NCI-H2227 treated with DMSO at 0.1 percent for 48 hours (cell line): ENCODE measurements around the gene ARFRP1.

ENCODE experiments used
- DNase-seq: peaks from one replicate; lab custom pipeline; 2025; lab: John Stamatoyannopoulos, UW

The ARFRP1 gene

GRCh38 chr20:63701329-63702035, 6.3 kb downstream of the ARFRP1 start:
- no peak for DNase-seq

DNA sequence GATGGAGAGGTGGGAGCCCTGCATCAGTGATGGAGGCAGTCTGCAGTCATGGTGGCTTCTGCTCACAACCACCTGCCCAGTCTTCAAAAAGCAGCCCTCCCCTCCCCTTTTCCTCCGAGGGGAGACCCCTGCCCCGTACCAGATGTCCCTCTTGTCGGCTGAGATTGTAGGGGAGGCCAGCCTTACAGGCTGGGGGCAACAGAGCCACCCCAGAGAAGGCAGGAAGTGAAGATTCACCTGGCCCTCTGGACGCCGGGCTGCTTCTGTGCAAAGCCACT, 6.8 kb downstream of the ARFRP1 start:
- DNase-seq: no peak

- no peak for DNase-seq
Measured at GRCh38 chr20:63700199-63701050, 7.4 kb downstream of the ARFRP1 start.

- no peak for DNase-seq
Measured at GRCh38 chr20:63699466-63700198, 8.1 kb downstream of the ARFRP1 start.

DNA sequence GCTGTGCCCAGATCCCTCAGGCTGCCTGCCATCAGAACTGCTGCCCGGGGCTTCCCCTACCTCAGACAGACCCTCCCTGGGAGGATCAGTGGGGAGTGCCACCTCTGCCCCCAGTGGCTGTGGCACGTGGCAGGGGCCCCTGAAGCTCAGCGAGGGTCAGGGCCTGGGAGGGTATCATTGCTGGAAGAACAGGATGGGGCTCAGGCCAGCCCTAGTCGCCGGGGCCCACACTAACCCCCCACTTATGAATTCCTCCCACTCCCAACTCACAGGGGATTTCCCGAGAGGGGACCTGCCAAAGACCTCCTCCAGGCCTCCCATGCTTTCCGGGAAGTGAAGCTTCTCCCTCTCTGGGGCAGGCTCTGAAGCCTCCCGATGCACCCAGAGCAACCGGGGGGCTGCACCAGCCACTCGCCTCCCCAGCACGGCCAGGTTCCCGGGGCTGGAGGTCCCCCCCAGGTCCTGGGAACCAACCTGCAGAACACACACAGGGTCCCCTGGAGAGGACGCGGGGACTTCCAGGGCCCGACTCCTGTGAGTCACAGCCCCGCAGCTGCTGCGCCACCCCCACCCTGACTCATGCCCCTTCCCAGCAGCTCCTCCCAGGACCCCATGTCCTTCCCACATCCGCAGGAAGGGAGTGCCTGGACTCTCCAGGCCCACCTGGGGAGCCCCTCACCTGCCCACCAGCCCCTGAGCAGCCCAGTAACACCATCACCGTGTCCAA, 8.9 kb downstream of the ARFRP1 start:
- DNase-seq: no peak

DNA sequence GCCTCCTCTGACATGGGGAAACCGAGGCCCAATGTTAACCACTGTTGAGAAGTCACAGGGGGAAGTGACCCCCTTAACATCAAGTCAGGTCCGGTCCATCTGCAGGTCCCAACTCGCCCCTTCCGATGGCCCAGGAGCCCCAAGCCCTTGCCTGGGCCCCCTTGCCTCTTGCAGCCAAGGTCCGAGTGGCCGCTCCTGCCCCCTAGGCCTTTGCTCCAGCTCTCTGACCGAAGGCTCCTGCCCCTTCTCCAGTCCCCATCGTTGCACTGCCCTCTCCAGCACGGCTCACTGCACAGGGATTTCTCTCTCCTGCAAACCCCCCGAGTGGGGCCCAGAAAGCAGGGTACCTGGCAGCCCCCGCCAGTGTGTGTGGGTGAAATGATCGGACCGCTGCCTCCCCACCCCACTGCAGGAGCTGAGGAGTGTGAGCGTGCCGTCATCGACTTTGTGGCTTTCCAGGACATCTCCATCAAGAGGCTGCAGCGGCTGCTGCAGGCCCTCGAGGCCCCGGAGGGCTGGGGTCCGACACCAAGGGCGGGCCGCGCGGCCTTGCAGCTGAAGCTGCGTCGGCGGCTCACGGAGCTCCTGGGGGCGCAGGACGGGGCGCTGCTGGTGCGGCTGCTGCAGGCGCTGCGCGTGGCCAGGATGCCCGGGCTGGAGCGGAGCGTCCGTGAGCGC, 9.8 kb downstream of the ARFRP1 start:
- DNase-seq: no peak

DNA sequence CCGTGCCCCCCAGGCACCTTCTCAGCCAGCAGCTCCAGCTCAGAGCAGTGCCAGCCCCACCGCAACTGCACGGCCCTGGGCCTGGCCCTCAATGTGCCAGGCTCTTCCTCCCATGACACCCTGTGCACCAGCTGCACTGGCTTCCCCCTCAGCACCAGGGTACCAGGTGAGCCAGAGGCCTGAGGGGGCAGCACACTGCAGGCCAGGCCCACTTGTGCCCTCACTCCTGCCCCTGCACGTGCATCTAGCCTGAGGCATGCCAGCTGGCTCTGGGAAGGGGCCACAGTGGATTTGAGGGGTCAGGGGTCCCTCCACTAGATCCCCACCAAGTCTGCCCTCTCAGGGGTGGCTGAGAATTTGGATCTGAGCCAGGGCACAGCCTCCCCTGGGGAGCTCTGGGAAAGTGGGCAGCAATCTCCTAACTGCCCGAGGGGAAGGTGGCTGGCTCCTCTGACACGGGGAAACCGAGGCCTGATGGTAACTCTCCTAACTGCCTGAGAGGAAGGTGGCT, 10.4 kb downstream of the ARFRP1 start:
- DNase-seq: no peak

DNA sequence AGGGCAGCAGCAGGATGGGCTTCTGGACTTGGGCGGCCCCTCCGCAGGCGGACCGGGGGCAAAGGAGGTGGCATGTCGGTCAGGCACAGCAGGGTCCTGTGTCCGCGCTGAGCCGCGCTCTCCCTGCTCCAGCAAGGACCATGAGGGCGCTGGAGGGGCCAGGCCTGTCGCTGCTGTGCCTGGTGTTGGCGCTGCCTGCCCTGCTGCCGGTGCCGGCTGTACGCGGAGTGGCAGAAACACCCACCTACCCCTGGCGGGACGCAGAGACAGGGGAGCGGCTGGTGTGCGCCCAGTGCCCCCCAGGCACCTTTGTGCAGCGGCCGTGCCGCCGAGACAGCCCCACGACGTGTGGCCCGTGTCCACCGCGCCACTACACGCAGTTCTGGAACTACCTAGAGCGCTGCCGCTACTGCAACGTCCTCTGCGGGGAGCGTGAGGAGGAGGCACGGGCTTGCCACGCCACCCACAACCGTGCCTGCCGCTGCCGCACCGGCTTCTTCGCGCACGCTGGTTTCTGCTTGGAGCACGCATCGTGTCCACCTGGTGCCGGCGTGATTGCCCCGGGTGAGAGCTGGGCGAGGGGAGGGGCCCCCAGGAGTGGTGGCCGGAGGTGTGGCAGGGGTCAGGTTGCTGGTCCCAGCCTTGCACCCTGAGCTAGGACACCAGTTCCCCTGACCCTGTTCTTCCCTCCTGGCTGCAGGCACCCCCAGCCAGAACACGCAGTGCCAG, 11.0 kb downstream of the ARFRP1 start, which contains the start of gene TNFRSF6B:
TNFRSF6B (plus strand) TSS at position 25 of the 729 bp plus-strand sequence; CDS start at position 141, 116 bp downstream.
- DNase-seq: no peak

DNA sequence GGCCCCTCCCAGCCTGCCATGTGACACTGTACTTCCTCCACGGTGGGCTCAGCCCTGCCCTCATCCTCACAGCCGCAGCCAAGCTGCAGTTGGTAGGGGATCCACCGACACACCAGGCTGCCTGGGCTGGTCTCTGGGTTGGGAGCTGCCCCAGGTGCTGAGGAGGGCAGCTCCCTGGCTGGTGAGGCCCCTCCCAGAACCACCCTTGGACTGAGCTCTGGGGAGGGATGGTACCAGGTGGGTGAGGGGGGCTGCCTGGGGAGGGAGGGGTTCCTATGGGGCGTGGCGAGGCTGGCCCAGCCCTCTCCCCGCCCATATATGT, 11.5 kb downstream of the ARFRP1 start:
- no peak for DNase-seq

DNA sequence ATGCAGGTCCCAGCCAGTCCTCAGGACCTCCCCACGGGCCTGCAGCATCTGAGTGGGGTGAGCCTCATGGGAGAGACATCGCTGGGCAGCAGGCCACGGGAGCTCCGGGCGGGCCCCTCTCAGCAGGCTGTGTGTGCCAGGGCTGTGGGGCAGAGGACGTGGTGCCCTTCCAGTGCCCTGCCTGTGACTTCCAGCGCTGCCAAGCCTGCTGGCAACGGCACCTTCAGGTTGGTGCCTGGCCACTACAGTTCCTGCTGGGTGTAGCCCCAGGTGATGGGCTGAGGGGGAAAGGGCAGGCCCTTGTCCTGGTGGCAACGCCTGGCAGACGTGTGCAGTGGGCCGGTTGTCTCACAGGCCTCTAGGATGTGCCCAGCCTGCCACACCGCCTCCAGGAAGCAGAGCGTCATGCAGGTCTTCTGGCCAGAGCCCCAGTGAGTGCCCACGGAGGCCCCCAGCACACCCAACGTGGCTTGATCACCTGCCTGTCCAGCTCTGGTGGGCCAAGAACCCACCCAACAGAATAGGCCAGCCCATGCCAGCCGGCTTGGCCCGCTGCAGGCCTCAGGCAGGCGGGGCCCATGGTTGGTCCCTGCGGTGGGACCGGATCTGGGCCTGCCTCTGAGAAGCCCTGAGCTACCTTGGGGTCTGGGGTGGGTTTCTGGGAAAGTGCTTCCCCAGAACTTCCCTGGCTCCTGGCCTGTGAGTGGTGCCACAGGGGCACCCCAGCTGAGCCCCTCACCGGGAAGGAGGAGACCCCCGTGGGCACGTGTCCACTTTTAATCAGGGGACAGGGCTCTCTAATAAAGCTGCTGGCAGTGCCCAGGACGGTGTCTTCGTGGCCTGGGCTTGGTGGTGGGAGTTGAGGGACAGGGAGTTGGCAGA, 12.1 kb downstream of the ARFRP1 start:
- DNase-seq: no peak

- DNase-seq: no peak
Measured at GRCh38 chr20:63694584-63695423, 13.0 kb downstream of the ARFRP1 start.

DNA sequence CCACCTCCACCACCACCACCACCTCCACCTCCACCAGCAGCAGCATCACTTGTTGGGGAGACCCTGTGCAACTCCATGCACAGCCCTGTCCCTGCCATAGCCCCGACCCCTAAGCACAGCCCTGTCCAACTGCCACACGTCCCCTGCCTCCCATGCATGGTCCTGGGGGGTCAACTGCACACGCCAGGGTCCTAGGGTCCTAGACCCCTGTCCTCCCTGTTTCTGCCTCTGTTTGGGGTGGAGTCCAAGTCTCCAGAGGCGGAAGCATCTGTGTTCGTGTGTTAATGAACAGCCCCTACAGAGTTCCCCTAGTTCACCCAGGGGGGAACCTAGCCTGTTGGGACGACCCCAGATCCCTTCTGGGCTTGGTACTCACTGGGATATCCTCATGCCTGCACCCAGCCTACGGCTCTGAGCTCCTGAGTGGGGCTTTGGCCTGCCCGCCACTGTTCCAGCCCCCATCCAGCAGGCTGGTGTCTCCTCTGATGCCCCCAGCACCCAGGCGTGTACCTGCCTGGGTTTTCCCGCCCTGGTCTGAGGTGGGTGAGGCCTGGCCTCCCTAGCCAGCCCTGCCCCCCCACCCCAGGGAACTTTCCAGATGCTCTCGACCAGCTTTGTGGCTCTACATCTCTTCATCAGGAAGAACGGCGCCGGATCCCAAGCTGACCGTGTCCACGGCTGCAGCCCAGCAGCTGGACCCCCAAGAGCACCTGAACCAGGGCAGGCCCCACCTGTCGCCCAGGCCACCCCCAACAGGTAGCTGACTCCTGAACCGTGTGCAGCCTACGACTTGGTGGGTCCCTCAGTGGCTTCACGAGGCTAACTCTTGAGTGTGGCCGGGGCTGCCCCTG, 13.8 kb downstream of the ARFRP1 start:
- no peak for DNase-seq

GRCh38 chr20:63693083-63693732, 14.6 kb downstream of the ARFRP1 start:
- DNase-seq: no peak

GRCh38 chr20:63692436-63693082, 15.2 kb downstream of the ARFRP1 start:
- DNase-seq: no peak

DNA sequence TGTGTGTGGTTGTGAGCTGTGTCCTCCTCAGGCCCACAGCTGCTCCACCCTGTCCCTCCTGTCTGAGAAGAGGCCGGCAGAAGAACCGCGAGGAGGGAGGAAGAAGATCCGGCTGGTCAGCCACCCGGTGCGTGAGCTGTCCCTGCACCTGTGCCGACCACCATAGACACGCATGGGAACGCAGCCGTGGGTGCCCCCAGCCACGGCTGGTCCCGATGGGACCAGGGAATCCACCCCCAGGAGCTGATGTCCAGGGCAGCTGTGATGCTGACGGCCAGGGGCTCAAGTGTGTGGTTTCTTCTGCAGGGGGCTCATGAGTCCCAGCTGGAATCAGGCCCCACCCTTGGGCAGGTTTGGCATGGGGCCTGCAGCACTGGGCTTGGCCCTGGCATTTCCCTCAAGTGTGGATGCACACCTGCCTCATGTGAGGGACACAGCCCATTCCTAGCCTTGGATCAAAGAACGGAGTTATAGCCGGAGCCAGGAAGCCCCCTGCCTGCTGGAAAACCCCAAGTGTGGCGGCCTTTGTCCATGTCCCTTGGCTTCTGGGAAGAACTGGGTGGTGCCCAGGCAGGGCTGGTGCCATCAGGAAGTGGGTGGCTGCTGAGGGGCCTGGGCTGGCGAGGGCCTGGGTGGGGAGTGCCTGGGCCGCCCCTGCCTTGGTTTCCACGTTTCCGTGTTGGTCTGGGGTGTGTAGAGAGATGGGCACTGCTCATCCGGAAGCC, 15.9 kb downstream of the ARFRP1 start:
- DNase-seq: no peak
